Measurements from ENCODE around the gene ZNF292. TPM values are rescaled to one million over a fixed set of nuclear protein-coding genes. Genes with fewer than 3 reads are reported as not detected.

ZNF292 gene
- total and polyA plus RNA-seq, 10 of the 15 experiments (the other 5 are each of a cell fraction or from before 2014, with no cell fraction given): 11.1 to 57.6 (median 30.6) TPM

GRCh38 chr6:87180105-87180728 lies 24.9 kb downstream of the ZNF292 start:
- H3K9me3 ChIP-seq (replicated peaks; ENCODE audit: control insufficient read depth, insufficient read depth, low read length): no peaks in the 10 kb centered on the region; the same call in 1 of the 3 replicates
- TF ChIP-seq NFXL1 (IDR thresholded peaks at IDR 0.05; ENCODE audit: borderline replicate concordance) (no peak), RBBP5 (conservative IDR thresholded peaks at IDR 0.05) (no peak), ZNF687 (IDR thresholded peaks at IDR 0.05) (no peak), POLR2AphosphoS5 (IDR thresholded peaks at IDR 0.05; ENCODE audit: low read length) (no peak), POLR2AphosphoS2 (IDR thresholded peaks at IDR 0.05; ENCODE audit: low read depth, low read length) (no peak), KDM1A (IDR thresholded peaks at IDR 0.05; ENCODE audit: borderline replicate concordance) (no peak), BHLHE40 (IDR thresholded peaks at IDR 0.05; ENCODE audit: borderline replicate concordance in 1 of 2, low read depth in 2 of 2, low read length in 1 of 2) (no peak), ZBTB11 (CRISPR knock-in tag; IDR thresholded peaks at IDR 0.05) (no peak), NR2C1 (IDR thresholded peaks at IDR 0.05) (no peak)
- TF ChIP-seq, protein P1, sequence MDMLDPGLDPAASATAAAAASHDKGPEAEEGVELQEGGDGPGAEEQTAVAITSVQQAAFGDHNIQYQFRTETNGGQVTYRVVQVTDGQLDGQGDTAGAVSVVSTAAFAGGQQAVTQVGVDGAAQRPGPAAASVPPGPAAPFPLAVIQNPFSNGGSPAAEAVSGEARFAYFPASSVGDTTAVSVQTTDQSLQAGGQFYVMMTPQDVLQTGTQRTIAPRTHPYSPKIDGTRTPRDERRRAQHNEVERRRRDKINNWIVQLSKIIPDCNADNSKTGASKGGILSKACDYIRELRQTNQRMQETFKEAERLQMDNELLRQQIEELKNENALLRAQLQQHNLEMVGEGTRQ (IDR thresholded peaks at IDR 0.05; ENCODE audit: borderline replicate concordance, low read depth, low read length): no peak
- TF ChIP-seq, protein P2, sequence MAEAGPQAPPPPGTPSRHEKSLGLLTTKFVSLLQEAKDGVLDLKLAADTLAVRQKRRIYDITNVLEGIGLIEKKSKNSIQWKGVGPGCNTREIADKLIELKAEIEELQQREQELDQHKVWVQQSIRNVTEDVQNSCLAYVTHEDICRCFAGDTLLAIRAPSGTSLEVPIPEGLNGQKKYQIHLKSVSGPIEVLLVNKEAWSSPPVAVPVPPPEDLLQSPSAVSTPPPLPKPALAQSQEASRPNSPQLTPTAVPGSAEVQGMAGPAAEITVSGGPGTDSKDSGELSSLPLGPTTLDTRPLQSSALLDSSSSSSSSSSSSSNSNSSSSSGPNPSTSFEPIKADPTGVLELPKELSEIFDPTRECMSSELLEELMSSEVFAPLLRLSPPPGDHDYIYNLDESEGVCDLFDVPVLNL (IDR thresholded peaks at IDR 0.05; ENCODE audit: low read depth, low read length): no peak

More at GRCh38 chr6:87180105-87180728, 24.9 kb downstream of the ZNF292 start:
- intact Hi-C loops (cut with micrococcal nuclease; ENCODE audit: unreplicated experiment): no loop called here
- Histone ChIP-seq H3K4me1 (ENCODE audit: control insufficient read depth, insufficient read depth, low read length) (peaks cover 21% of the 10 kb centered on the region), H3K79me2 (ENCODE audit: control insufficient read depth, insufficient read depth, low read length) (peaks cover 96% of the 10 kb centered on the region), H3K27ac (ENCODE audit: control insufficient read depth, insufficient read depth) (0 out of 2 replicates have a peak overlapping the region, but pooled peaks have one; percentile 10), H3K36me3 (ENCODE audit: control insufficient read depth in 2 of 2, insufficient read depth in 2 of 2, low read length in 1 of 2) (peaks cover 8 to 17% of the 10 kb centered on the region in 2 experiments), H2AFZ (ENCODE audit: control insufficient read depth, low read depth, low read length) (no peak overlapping the region), H4K20me1 (ENCODE audit: control insufficient read depth, insufficient read depth) (peaks cover 9% of the 10 kb centered on the region), H3K4me3 (no peak overlapping the region), H3K27me3 (replicated peaks in 1 of 2; ENCODE audit: control insufficient read depth in 2 of 2, insufficient read depth in 2 of 2, low read length in 1 of 2) (no peaks in the 10 kb centered on the region), H3K4me2 (ENCODE audit: control insufficient read depth, insufficient read depth) (no peak overlapping the region), H3K9ac (ENCODE audit: control insufficient read depth, insufficient read depth, low read length) (no peak overlapping the region)
- in situ Hi-C loops (cut with MboI): no loop called here
- WGBS (ENCODE audit: insufficient coverage, insufficient replicate concordance, low lambda C conversion rate, missing lambda C conversion rate): 85% methylated on average over 7 of the region's 7 CpGs
- no peak for ATAC-seq
- RAD21 ChIA-PET (ENCODE audit: unreplicated experiment): no interaction called here
- POLR2A ChIA-PET: no interaction called here
- CTCF ChIA-PET: interaction anchor here (0.9 to 1.1 kb wide), 3 partner anchors 17 to 27 kb away, joined by 3 read pairs; partner anchors contain the start of gene ZNF292
- no peak for FAIRE-seq
- BruUV-seq (replicated peaks): no TSS peak
- DNase-seq (ENCODE audit: low read depth, low spot score): no peak
- SMC1A ChIA-PET (ENCODE audit: uncharacterized antibody, unreplicated experiment): interaction anchor here (0.6 to 1.0 kb wide), 4 partner anchors 10 to 182 kb away, joined by 3 to 4 read pairs (median 3); no protein-coding TSS in a partner anchor
